SHP77 (cell line): Measurements from ENCODE around the gene ATG16L2.
A peak's percentile ranks its signal among the peaks of the same experiment; 100 is the strongest.
"Not testable (repeated sequence)": the region's sequence is repeated elsewhere in the genome, so short reads cannot be mapped to it uniquely, and the experiment has no call there.

ENCODE experiments used
- DNase-seq, 2 experiments: peaks; one replicate each; lab custom pipeline; 2025; lab: John Stamatoyannopoulos, UW

Gene ATG16L2

DNA sequence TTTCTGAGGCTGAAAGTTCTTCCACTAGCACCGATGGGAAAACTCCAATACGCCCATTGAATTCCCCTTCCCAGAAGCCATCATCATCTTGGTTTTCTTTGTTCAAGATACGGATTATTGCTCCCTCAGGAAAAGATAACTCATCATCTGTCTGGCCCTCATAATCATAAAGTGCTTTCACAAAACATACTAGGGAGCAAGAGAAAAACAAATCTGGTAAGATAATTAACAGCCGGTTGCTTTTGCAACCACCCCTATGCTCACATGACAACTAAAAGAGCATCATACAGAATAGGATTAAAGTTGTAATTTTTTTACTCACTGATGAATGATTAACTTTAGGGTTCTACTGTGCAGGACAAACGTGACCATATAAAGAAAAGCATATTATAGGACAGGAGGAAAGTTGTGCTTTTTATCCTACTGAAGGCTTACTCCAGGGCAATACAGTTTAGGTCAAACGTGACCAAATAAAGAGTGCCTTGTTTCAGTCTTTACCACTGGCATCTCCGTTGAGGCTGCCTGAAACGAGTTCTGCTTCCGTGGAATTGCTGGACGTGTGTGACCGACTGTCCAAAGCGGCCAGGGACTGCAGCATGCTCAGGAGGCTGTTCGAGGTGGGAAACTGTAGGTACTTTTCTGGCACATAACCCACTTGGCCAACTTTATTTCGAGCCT, 28.6 kb downstream of the ATG16L2 start:
- DNase-seq: no peak

DNA sequence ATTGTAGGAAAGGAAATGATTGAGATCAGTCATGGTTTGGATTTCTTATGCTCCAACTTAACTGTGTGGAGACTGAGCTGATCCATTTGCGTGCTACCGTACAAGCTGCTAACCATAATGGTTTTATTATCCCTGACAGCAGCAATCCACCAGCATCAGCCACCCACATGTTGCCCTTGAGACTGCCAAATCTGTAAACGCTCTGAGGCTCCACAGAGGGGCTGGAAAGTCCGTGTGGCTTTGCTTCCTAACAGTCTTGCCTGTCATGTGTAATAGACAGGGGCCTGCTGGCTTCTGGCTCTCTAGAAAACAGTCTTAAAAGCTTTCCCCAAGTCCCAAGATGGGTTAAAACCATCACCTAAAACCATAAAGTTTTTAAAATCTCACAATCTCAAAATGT, 30.1 kb downstream of the ATG16L2 start:
- DNase-seq: no peak

GRCh38 chr11:72848846-72849466, 34.7 kb downstream of the ATG16L2 start:
- DNase-seq: peak; percentile 16 to 23

GRCh38 chr11:72850832-72851231, 36.6 kb downstream of the ATG16L2 start:
- no peak for DNase-seq

DNA sequence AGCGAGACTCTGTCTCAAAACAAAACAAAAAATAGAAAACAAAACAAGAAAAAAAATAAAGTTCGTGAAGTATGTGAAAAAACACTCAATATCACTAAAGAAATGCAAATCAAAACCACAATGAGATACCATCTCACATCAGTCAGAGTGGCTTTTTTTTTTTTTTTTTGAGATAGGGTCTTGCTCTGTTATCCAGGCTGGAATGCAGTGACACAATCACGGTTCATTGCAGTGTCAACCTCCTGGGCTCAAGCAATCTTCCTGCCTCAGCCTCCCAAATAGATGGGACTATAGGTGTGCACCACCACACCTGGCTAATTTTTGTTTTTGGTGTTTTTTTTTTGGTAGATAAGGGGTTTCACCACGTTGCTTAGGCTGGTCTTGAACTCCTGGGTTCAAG, 37.5 kb downstream of the ATG16L2 start:
- no peak for DNase-seq

DNA sequence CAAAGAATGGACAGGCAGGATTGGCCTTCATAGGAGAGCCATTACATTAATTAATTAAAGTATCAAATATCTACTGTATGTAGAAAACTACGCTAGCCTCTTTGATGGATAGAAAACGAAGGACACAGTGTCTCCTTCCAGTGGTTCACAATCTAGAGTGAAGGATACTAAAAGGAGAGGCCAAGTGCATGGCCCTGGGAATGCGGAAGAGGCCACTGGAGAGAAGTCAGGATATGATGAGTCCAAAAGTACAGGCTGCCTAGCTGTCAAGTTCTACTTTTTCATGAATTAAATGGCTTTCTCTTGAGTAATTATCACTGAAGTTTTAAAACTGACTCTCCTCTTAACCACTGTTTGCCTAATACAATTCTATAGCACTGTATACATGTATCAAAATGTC, 41.9 kb downstream of the ATG16L2 start:
- DNase-seq: no peak

DNA sequence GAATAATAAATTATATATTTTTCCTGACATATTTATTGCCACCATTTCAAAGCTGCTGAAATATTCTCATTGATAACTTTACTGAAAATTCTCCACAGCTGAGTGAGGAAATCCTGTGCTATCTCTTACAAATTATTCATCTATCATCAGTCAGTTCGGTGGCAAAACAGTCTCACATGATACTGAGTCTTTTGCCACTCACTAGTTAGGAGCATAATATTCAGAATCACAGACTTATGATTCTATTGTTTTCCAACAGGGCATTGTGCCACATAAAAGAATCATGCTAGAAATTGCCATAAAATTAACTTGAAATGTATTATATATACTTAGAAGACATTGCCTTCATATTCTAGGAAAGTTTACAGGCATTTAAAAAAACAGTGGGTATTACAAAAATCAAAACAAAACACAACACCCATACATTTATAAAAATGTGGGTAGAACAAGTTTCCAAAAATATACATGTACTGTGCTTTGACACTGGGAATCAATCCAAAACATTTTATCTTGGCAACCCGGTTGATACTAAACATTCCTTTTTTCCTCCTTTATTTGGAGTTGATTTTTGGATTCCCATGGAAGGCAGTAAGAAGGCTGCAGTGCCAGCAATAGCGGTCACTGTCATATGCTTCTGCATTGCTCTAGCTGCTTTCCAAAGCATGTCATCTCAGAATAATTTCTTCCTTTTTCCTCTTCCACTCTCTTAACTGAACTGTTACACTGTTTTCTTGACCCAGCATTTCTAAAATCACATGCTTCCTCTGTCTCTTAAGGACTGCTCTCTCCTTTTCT, 42.5 kb downstream of the ATG16L2 start:
- DNase-seq: no peak

DNA sequence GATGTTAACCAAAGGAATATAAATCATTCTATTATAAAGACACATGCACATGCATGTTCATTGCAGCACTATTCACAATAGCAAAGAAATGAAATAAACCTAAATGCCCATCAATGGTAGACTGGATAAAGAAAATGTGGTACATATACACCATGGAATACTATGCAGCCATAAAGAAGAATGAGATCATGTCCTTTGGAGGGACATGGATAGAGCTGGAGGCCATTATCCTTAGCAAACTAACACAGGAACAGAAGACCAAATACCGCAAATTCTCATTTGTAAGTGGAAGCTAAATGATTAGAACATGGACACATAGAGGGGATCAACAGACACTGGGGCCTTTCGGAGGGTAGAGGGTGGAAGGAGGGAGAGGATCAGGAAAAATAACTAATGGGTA, 44.1 kb downstream of the ATG16L2 start:
- DNase-seq: not testable (repeated sequence)

- no peak for DNase-seq
These were observed 44.9 kb downstream of the ATG16L2 start for GRCh38 chr11:72859126-72859525.

- DNase-seq: no peak
These were observed 45.8 kb downstream of the ATG16L2 start for GRCh38 chr11:72860010-72860409.

GRCh38 chr11:72860592-72860991, 46.4 kb downstream of the ATG16L2 start:
- DNase-seq: no peak

- no peak for DNase-seq
These were observed 48.9 kb downstream of the ATG16L2 start for GRCh38 chr11:72863091-72863490.

DNA sequence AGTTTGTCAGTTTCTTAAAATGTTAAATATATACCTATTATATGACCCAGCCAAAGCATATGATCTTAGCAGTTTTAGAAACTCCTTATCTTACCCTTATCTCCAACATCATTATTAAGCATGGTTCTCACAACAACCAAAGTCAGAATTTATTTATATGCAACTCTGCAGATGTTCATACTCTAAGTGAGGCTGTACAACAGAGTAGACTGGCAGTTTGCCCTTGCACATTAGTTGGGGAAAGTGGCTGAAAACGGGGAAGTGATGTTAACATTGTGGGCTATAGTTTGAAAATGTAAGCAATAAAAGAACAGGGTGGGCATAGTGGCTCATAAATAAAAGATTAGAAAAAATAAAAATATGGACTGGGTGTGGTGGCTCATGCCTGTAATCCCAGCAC, 49.7 kb downstream of the ATG16L2 start:
- no peak for DNase-seq

DNA sequence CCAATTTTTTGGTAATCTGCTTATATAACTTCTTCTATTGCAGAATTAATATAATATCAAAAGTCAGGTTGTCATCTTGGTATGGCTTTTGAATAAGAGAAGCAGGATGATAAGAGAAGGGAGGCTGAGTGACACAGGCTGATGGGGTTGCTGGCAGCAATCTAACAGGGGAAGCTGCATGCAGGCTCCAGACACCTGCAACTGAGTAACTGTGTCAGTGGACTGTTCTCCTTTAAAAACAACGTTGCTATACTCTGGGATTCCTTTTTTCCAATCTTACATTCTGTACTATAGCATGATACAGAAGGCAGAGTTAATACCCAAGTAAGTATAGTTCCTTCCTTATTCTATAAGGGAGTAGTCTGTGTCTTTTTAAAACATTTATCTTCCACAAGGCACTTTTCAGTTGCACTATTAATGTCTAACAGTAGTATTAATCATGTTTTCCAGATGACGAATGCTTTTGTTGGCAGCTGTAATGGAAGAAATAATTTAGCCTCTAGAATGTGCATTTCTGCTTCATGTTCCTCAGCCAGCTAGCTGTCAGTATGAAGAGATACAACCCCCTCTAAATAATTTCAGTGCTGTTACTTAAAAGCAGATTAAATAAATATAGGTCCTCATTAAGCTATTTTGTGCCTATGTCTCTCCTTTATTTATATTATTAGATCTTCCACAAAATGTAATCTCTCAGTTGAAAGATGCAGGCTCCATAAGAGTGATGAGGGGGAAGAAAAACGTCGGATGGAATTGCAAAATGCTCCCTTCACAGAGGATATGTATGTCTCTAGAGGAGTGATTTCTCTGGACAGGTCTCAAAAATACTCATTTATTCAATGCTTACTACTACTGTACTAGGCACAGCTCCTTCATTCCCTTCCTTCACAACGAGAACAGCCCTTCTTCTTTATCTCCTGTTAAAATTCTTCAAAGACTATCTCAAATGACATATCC, 50.8 kb downstream of the ATG16L2 start:
- DNase-seq: no peak

DNA sequence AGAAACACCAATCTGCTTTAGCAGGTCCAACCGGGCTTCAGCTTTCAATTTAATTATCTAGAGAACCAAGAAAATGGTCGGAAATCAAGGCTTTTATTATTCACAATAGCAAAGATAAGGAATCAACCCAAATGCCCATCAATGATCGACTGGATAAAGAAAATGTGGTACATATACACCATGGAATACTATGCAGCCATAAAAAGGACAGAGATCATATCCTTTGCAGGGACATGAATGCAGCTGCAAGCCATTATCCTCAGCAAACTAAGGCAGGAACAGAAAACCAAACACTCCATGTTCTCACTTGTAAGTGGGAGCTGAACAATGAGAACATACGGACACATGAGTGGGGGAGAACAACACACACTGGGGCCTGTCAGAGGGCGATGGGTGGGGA, 53.8 kb downstream of the ATG16L2 start:
- DNase-seq: no peak

DNA sequence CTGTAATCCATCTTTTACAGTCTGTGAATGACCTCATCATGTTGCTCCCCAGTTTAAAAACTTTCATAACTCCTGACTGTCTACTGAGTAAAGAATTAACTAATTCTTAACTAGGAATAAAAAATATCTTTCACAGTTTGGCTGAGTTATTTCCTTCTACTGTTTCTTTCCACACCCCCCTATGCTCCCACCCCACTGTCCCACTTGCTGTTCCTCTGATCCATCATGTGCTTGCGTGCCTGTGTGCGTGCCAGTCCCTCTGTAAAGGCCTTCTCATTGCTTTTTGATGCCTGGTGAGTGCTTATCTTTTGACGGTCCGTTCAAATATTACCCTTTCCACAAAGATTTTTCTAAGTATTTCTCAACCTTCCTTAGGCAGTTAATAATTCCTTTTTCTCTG, 55.6 kb downstream of the ATG16L2 start:
- no peak for DNase-seq

DNA sequence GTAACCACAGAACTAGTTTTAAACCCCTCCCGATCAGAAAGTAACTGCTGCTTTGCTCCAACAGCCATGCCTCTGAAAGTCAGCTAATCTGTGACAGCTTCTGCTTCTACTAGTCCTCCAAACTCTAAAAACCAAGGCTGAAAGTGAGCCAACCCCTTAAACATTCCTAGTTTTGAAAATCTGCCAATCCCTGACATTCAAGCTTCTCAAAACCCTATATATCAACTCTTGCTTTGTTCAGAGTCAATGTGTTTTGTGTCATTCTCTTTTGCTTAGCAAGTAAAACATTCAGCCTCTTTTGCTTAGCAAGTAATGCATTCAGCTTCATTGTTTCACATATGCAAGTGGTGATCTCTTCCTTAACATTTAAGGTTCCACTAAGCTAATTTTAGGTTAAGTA, 56.9 kb downstream of the ATG16L2 start:
- DNase-seq: no peak

DNA sequence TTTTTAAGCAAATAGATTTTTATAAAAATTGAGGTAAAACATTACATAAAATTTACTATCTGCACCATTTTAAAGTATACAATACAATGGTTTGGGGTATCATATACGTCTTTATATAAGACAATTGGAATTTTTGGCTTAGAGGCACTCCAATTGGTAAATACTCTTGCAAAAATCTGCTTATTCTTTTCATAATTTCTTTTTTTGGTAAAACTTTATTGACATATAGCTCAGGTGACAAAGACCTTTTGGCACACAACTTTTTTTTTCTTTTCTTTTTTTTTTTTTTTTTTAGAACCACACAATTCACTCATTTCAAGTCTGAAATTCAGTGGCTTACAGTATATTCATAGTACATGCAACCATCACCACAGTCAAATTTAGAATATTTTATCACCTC, 57.8 kb downstream of the ATG16L2 start:
- no peak for DNase-seq

GRCh38 chr11:72875736-72876135, 61.5 kb downstream of the ATG16L2 start:
- no peak for DNase-seq

DNA sequence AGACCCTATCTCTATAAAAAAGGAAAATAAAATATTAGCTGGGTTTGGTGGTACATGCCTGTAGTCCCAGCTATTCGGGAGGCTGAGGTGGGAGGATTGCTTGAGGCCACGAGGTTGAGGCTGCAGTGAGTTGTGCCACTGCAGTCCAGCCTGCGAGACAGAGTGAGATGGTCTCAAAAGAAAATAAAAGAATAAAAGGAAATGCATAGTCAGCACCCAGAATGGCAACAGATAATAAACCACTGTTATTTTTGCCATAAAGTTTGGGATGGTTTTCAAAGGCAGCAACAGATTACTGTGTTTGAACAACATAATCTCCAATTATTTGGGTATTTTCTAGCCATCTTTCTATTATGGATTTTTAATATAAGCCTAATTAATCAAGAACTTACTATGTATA, 61.9 kb downstream of the ATG16L2 start:
- DNase-seq: no peak
